ENCODE results near the gene GAL. TPM values are rescaled to one million over a fixed set of nuclear protein-coding genes. Genes with fewer than 3 reads are reported as not detected.
A peak's percentile ranks its signal among the peaks of the same experiment; 100 is the strongest.

The GAL gene
- total RNA-seq, 8 experiments from 2014 or later: 0.27 to 65.1 (median 5.7) TPM; not detected in 1

- H3K27ac ChIP-seq: no peak overlapping the region
- no peak overlapping the region for H3K4me3 ChIP-seq
- 0 to 50% (median 40%) methylated on average over 1 of the region's 16 CpGs; no CpG with 5 or more reads in 5 of the 10 experiments for WGBS, 10 experiments
- ATAC-seq (replicated peaks in 6 of 8): no peak
- no peaks in the 10 kb centered on the region for H3K4me1 ChIP-seq (replicated peaks in 1 of 2)
- in situ Hi-C loops (cut with MboI; ENCODE audit: low pct_unique_long_range_greater_than_20kb in 2 of 9, low sequenced_read_pairs in 9 of 9, unreplicated experiment in 9 of 9): no loop called here
Observed at GRCh38 chr11:68651985-68652682, 32.2 kb upstream of the GAL start.

- in situ Hi-C loops (cut with MboI; ENCODE audit: low pct_unique_long_range_greater_than_20kb in 2 of 9, low sequenced_read_pairs in 9 of 9, unreplicated experiment in 9 of 9): no loop called here
- ATAC-seq (replicated peaks in 6 of 8): no peak
- no peak overlapping the region for H3K27ac ChIP-seq
- WGBS, 10 experiments: 0 to 86% (median 70%) methylated on average over 1 to 8 of the region's 12 CpGs; no CpG with 5 or more reads in 4 of the 10 experiments
- no peaks in the 10 kb centered on the region for H3K4me1 ChIP-seq (replicated peaks in 1 of 2)
- no peak overlapping the region for H3K4me3 ChIP-seq
Observed at GRCh38 chr11:68652683-68653156, 31.6 kb upstream of the GAL start.

GRCh38 chr11:68653486-68654430 is 30.6 kb upstream of the GAL start:
- no peak for ATAC-seq (replicated peaks in 6 of 8)
- WGBS, 10 experiments: 49 to 100% (median 74%) methylated on average over 1 to 10 of the region's 24 CpGs; no CpG with 5 or more reads in 3 of the 10 experiments
- peaks cover 0 to 2% of the 10 kb centered on the region in 2 donors for H3K4me1 ChIP-seq (replicated peaks in 1 of 2)
- no peak overlapping the region for H3K4me3 ChIP-seq
- in situ Hi-C loops (cut with MboI; ENCODE audit: low pct_unique_long_range_greater_than_20kb in 2 of 9, low sequenced_read_pairs in 9 of 9, unreplicated experiment in 9 of 9): no loop called here
- no peak overlapping the region for H3K27ac ChIP-seq

GRCh38 chr11:68654978-68655377 is 29.4 kb upstream of the GAL start:
- H3K4me3 ChIP-seq: no peak overlapping the region
- in situ Hi-C loops (cut with MboI; ENCODE audit: low pct_unique_long_range_greater_than_20kb in 2 of 9, low sequenced_read_pairs in 9 of 9, unreplicated experiment in 9 of 9): no loop called here
- H3K4me1 ChIP-seq (replicated peaks in 1 of 2): peaks cover 0 to 7% of the 10 kb centered on the region in 2 donors
- no peak overlapping the region for H3K27ac ChIP-seq
- ATAC-seq (replicated peaks in 6 of 8): no peak
- WGBS, 10 experiments: 47 to 95% (median 72%) methylated on average over 4 to 8 of the region's 8 CpGs

GRCh38 chr11:68655406-68655805 is 28.9 kb upstream of the GAL start:
- no peak overlapping the region for H3K27ac ChIP-seq
- H3K4me1 ChIP-seq (replicated peaks in 1 of 2): peaks cover 0 to 7% of the 10 kb centered on the region in 2 donors
- in situ Hi-C loops (cut with MboI; ENCODE audit: low pct_unique_long_range_greater_than_20kb in 2 of 9, low sequenced_read_pairs in 9 of 9, unreplicated experiment in 9 of 9): no loop called here
- no peak for ATAC-seq (replicated peaks in 6 of 8)
- WGBS, 10 experiments: 14 to 96% (median 80%) methylated on average over 1 to 5 of the region's 7 CpGs; no CpG with 5 or more reads in 2 of the 10 experiments
- no peak overlapping the region for H3K4me3 ChIP-seq

GRCh38 chr11:68655806-68656205 is 28.5 kb upstream of the GAL start:
- H3K27ac ChIP-seq: no peak overlapping the region
- no peak overlapping the region for H3K4me3 ChIP-seq
- peaks cover 0 to 7% of the 10 kb centered on the region in 2 donors for H3K4me1 ChIP-seq (replicated peaks in 1 of 2)
- ATAC-seq (replicated peaks in 6 of 8): no peak
- in situ Hi-C loops (cut with MboI; ENCODE audit: low pct_unique_long_range_greater_than_20kb in 2 of 9, low sequenced_read_pairs in 9 of 9, unreplicated experiment in 9 of 9): no loop called here
- 78 to 85% (median 80%) methylated on average over 1 to 4 of the region's 8 CpGs; no CpG with 5 or more reads in 7 of the 10 experiments for WGBS, 10 experiments

GRCh38 chr11:68657021-68657780 is 27.1 kb upstream of the GAL start:
- peaks cover 0 to 7% of the 10 kb centered on the region in 2 donors for H3K4me1 ChIP-seq (replicated peaks in 1 of 2)
- ATAC-seq (replicated peaks in 6 of 8): no peak
- in situ Hi-C loops (cut with MboI; ENCODE audit: low pct_unique_long_range_greater_than_20kb in 2 of 9, low sequenced_read_pairs in 9 of 9, unreplicated experiment in 9 of 9): no loop called here
- 80 to 100% (median 91%) methylated on average over 1 to 4 of the region's 11 CpGs; no CpG with 5 or more reads in 6 of the 10 experiments for WGBS, 10 experiments
- no peak overlapping the region for H3K4me3 ChIP-seq
- no peak overlapping the region for H3K27ac ChIP-seq

- Histone ChIP-seq H3K4me3 (no peak overlapping the region), H3K4me1 (replicated peaks in 1 of 2) (peaks cover 0 to 7% of the 10 kb centered on the region in 2 donors), H3K27ac (no peak overlapping the region)
- ATAC-seq (replicated peaks in 6 of 8): no peak
- in situ Hi-C loops (cut with MboI; ENCODE audit: low pct_unique_long_range_greater_than_20kb in 2 of 9, low sequenced_read_pairs in 9 of 9, unreplicated experiment in 9 of 9): no loop called here
- 87 to 94% (median 91%) methylated on average over 2 to 6 of the region's 8 CpGs; no CpG with 5 or more reads in 5 of the 10 experiments for WGBS, 10 experiments
Observed at GRCh38 chr11:68658097-68658496, 26.2 kb upstream of the GAL start.

GRCh38 chr11:68658661-68659060 is 25.7 kb upstream of the GAL start:
- in situ Hi-C loops (cut with MboI; ENCODE audit: low pct_unique_long_range_greater_than_20kb in 2 of 9, low sequenced_read_pairs in 9 of 9, unreplicated experiment in 9 of 9): no loop called here
- no peak overlapping the region for H3K27ac ChIP-seq
- no peak overlapping the region for H3K4me3 ChIP-seq
- WGBS, 10 experiments: 48 to 100% (median 75%) methylated on average over 1 to 10 of the region's 13 CpGs; no CpG with 5 or more reads in 2 of the 10 experiments
- H3K4me1 ChIP-seq (replicated peaks in 1 of 2): peaks cover 0 to 7% of the 10 kb centered on the region in 2 donors
- peak in 6 of 8 experiments; percentile 25 to 53 (median 40) for ATAC-seq (replicated peaks in 6 of 8)

GRCh38 chr11:68659158-68659921 is 25.0 kb upstream of the GAL start:
- H3K27ac ChIP-seq: no peak overlapping the region
- in situ Hi-C loops (cut with MboI; ENCODE audit: low pct_unique_long_range_greater_than_20kb in 2 of 9, low sequenced_read_pairs in 9 of 9, unreplicated experiment in 9 of 9): no loop called here
- 8 to 67% (median 35%) methylated on average over 3 to 14 of the region's 22 CpGs; no CpG with 5 or more reads in 3 of the 10 experiments for WGBS, 10 experiments
- ATAC-seq (replicated peaks in 6 of 8): peak; percentile 84 to 99 (median 97)
- peaks cover 0 to 7% of the 10 kb centered on the region in 2 donors for H3K4me1 ChIP-seq (replicated peaks in 1 of 2)
- no peak overlapping the region for H3K4me3 ChIP-seq

- 75 to 100% (median 81%) methylated on average over 1 to 11 of the region's 18 CpGs; no CpG with 5 or more reads in 1 of the 10 experiments for WGBS, 10 experiments
Observed at GRCh38 chr11:68660066-68660810, 24.1 kb upstream of the GAL start.

More at GRCh38 chr11:68660066-68660810, 24.1 kb upstream of the GAL start:
- in situ Hi-C loops (cut with MboI; ENCODE audit: low pct_unique_long_range_greater_than_20kb in 2 of 9, low sequenced_read_pairs in 9 of 9, unreplicated experiment in 9 of 9): no loop called here
- peaks cover 0 to 7% of the 10 kb centered on the region in 2 donors for H3K4me1 ChIP-seq (replicated peaks in 1 of 2)
- no peak overlapping the region for H3K4me3 ChIP-seq
- ATAC-seq (replicated peaks in 6 of 8): no peak
- no peak overlapping the region for H3K27ac ChIP-seq
